SK-N-MC (cell line): ENCODE results near the gene STK32A.

Experiments
- EZH2 ChIP-seq: fragments of 200-600 bp; sonication (generic); IDR thresholded peaks from one replicate; pipeline ENCODE4 v1.6.1; 2017; ENCODE audit warnings: antibody characterized with exemption
- FOXP2 ChIP-seq: optimal IDR thresholded peaks from 2 replicates; pipeline ENCODE3; 2011; ENCODE audit warnings: mild to moderate bottlenecking, moderate library complexity; ENCODE audit not compliant: insufficient read depth; ENCODE audit errors: extremely low read length, control extremely low read depth
- POLR2AphosphoS5 ChIP-seq: IDR thresholded peaks from 2 replicates; pipeline ENCODE4 v1.6.1; 2012; ENCODE audit warnings: mild to moderate bottlenecking, low read depth, low read length, borderline replicate concordance

DNA sequence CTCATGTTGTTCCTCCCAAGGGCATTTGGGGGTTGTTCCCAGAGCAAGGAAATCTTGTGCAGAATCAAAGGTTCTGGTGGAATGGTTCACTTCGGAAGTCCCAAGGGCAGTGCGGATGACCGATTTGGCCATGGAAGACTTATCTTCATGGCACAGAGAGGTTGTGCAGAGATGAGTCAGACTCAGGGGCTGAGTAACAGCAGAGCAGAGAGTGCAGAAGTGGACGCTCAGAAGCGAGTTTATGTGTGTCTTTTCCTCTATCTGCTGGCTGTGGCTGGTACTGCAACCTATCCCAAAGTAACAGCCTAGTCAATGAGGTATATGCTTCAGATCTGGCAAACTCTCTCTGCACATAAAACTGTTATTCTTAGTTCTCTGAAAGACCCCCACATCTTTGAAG, 157.0 kb downstream of the STK32A start:
- TF ChIP-seq POLR2AphosphoS5 (no peak), EZH2 (no peak), FOXP2 (no peak)
